ENCODE data around the gene EHMT1. TPM values are rescaled to one million over a fixed set of nuclear protein-coding genes. Genes with fewer than 3 reads are reported as not detected.

EHMT1 gene
- 100 to 1,000 TPM in 1 of 2 donors, 10 to 100 TPM in 1; 93.1 to 184 TPM for total RNA-seq

- Mint-ChIP-seq H3K36me3 (peaks cover 6% of the 10 kb centered on the region), H3K27me3 (no peaks in the 10 kb centered on the region), H3K9me3 (no peaks in the 10 kb centered on the region)
Measured at GRCh38 chr9:137618105-137619067, at the start of gene EHMT1. TSS of gene EHMT1 (plus strand) at chr9:137619005. CDS start at chr9:137619029, 24 bp downstream.

GRCh38 chr9:137569609-137570203 lies 49.1 kb upstream of the EHMT1 start:
- H3K27me3 Mint-ChIP-seq, result no peaks in the 10 kb centered on the region
- DNase-seq (ENCODE audit: low spot score) (no peak), ATAC-seq (no peak)
- peaks cover 9 to 18% of the 10 kb centered on the region in 2 donors for H3K4me1 Mint-ChIP-seq (ENCODE audit: low read depth in 2 of 2)
- H3K9me3 Mint-ChIP-seq, result no peaks in the 10 kb centered on the region
- H3K36me3 Mint-ChIP-seq, result peaks cover 18% of the 10 kb centered on the region
- no peak overlapping the region for H3K27ac Mint-ChIP-seq
- H3K4me3 Mint-ChIP-seq, result no peak overlapping the region

More at GRCh38 chr9:137618105-137619067, at the start of gene EHMT1:
- Mint-ChIP-seq H3K27ac (peak within 1 kb of the TSS; percentile 83 to 88), H3K4me3 (peak within 1 kb of the TSS; percentile 91), H3K4me1 (ENCODE audit: low read depth in 2 of 2) (peaks cover 31 to 34% of the 10 kb centered on the region in 2 donors)
- peak; percentile 94 to 95 for ATAC-seq
- peak; percentile 92 for DNase-seq (ENCODE audit: low spot score)

DNA sequence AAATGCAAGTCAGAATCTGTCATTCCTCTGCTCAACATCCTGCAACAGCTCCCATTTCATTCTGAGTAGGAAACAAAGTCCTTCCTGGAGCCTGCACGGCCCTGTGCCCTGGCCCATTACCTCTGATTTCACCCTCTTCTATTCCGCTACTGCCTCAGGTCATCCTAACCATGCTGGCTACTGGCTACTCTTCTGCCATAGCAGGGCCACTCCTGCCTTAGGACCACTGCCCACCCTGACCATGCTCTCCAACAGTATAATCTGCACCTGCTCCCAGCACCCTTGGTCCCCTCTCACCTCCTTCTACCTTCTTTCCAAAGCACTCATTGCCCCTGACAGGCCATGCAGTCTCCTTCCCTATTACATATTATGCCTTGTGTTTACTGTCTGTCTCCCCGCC lies 48.2 kb upstream of the EHMT1 start:
- Mint-ChIP-seq H3K27ac (no peak overlapping the region), H3K9me3 (no peaks in the 10 kb centered on the region), H3K36me3 (peaks cover 24% of the 10 kb centered on the region), H3K4me3 (no peak overlapping the region), H3K27me3 (no peaks in the 10 kb centered on the region), H3K4me1 (ENCODE audit: low read depth in 2 of 2) (peaks cover 16 to 27% of the 10 kb centered on the region in 2 donors)
- ATAC-seq (no peak), DNase-seq (ENCODE audit: low spot score) (no peak)

DNA sequence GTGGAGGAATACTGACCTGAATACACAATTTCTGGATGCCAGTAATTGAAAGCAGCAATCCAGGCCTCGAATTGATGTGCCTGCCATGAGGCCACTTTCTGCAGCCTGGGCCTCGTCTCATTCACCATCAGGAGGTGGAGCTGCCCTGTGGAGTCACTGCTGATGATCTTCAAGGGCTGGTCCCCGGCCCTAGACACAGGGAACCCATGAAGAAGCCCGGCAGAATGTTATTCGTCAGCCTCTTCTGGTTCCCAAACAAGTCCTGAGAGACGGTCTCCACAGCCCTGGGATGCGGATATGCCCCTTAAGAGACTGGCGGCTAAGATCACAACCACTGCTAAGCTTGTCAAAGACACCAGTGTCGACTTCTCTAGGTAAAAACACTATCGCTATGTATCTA lies 44.6 kb upstream of the EHMT1 start:
- peaks cover 35 to 38% of the 10 kb centered on the region in 2 donors for H3K4me1 Mint-ChIP-seq (ENCODE audit: low read depth in 2 of 2)
- DNase-seq (ENCODE audit: low spot score), result no peak
- H3K9me3 Mint-ChIP-seq, result no peaks in the 10 kb centered on the region
- no peak overlapping the region for H3K4me3 Mint-ChIP-seq
- ATAC-seq, result no peak
- no peaks in the 10 kb centered on the region for H3K27me3 Mint-ChIP-seq
- peaks cover 28% of the 10 kb centered on the region for H3K36me3 Mint-ChIP-seq
- H3K27ac Mint-ChIP-seq, result no peak overlapping the region

DNA sequence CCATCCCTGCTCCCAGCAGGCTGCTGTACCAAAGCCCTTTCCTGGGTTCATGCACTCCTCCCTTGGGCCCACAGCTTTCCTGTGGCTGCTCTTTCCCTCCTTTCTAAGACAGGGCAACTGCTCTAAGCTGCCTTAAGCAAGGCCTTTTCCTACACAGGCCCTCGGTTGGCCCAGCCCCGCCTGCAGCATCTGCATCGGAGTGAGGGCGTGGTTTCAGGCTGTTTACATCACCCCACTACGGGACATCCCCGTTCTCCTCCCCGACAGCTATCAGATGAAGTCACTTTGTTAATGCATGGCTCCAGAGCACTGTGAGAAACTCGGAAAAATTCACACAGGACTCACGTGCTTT lies 43.5 kb upstream of the EHMT1 start:
- H3K27ac Mint-ChIP-seq, result peak overlapping the region; percentile 9 to 75
- no peaks in the 10 kb centered on the region for H3K9me3 Mint-ChIP-seq
- DNase-seq (ENCODE audit: low spot score), result no peak
- no peaks in the 10 kb centered on the region for H3K27me3 Mint-ChIP-seq
- peaks cover 27% of the 10 kb centered on the region for H3K36me3 Mint-ChIP-seq
- H3K4me3 Mint-ChIP-seq, result no peak overlapping the region
- ATAC-seq, result no peak
- H3K4me1 Mint-ChIP-seq (ENCODE audit: low read depth in 2 of 2), result peaks cover 32 to 33% of the 10 kb centered on the region in 2 donors

- no peaks in the 10 kb centered on the region for H3K9me3 Mint-ChIP-seq
- ATAC-seq, result no peak
- H3K36me3 Mint-ChIP-seq, result peaks cover 22% of the 10 kb centered on the region
- peaks cover 27 to 28% of the 10 kb centered on the region in 2 donors for H3K4me1 Mint-ChIP-seq (ENCODE audit: low read depth in 2 of 2)
- H3K27ac Mint-ChIP-seq, result peak overlapping the region; percentile 9 to 75
- peak overlapping the region; percentile 66 for H3K4me3 Mint-ChIP-seq
- DNase-seq (ENCODE audit: low spot score), result no peak
- no peaks in the 10 kb centered on the region for H3K27me3 Mint-ChIP-seq
Measured at GRCh38 chr9:137575716-137576411, 42.9 kb upstream of the EHMT1 start.

DNA sequence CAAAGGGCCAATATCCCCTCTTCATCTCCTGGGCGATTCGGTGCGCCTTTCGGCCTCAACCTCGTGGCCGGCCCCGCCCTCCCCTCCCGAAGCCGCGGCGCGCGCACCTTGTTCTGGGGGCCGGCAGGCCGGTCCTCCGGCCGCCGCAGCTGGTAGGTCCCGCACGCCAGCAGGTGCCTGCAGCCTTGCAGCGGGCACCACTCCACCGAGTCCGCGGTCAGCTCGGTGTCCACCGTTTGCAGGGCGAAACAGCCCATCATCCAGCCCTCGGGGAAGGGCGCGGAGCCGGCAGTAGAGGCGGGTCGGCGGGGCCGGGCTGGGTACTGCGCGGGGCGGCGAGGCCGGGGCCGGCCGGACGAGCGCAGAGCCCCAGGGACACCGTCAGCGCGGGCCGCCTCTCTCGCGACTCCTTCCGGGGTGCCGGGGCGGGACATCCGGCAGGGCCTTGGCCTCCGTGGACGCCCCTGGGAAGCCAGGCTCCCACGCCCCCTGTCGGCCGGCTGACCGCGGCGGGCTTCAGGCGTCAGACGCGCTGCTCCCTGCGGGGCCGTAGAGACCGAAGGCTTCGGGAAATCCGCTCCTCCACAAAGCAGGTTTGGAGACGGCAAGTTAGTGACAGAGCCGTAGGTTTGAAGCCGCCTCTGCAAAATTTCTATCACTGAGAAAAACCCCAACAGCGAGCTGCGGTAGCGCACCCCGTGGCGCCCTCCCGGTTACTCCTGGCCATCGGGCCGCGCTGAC lies 40.1 kb upstream of the EHMT1 start, which contains the start of gene DPH7:
DPH7 (minus strand) TSS at position 408 of the 741 bp plus-strand sequence; CDS start at position 260, 148 bp downstream.
- Mint-ChIP-seq H3K36me3 (peaks cover 10% of the 10 kb centered on the region), H3K27me3 (no peaks in the 10 kb centered on the region), H3K4me3 (peak within 1 kb of the TSS; percentile 83), H3K4me1 (ENCODE audit: low read depth in 2 of 2) (peaks cover 27% of the 10 kb centered on the region in 2 donors), H3K9me3 (no peaks in the 10 kb centered on the region), H3K27ac (peak within 1 kb of the TSS in 1 of 2 donors; percentile 59)
- ATAC-seq, result peak; percentile 99
- DNase-seq (ENCODE audit: low spot score), result peak; percentile 98

- Mint-ChIP-seq H3K36me3 (peaks cover 10% of the 10 kb centered on the region), H3K27ac (peak overlapping the region in 1 of 2 donors; percentile 41), H3K9me3 (no peaks in the 10 kb centered on the region), H3K4me3 (peak overlapping the region; percentile 83), H3K4me1 (ENCODE audit: low read depth in 2 of 2) (peaks cover 27% of the 10 kb centered on the region in 2 donors), H3K27me3 (no peaks in the 10 kb centered on the region)
- ATAC-seq (no peak), DNase-seq (ENCODE audit: low spot score) (no peak)
Measured at GRCh38 chr9:137579259-137579604, 39.6 kb upstream of the EHMT1 start.

GRCh38 chr9:137580209-137580953 lies 38.4 kb upstream of the EHMT1 start:
- peaks cover 20 to 21% of the 10 kb centered on the region in 2 donors for H3K4me1 Mint-ChIP-seq (ENCODE audit: low read depth in 2 of 2)
- no peaks in the 10 kb centered on the region for H3K9me3 Mint-ChIP-seq
- H3K27ac Mint-ChIP-seq, result no peak overlapping the region
- H3K27me3 Mint-ChIP-seq, result no peaks in the 10 kb centered on the region
- peaks cover 5% of the 10 kb centered on the region for H3K36me3 Mint-ChIP-seq
- no peak overlapping the region for H3K4me3 Mint-ChIP-seq
- ATAC-seq (no peak), DNase-seq (ENCODE audit: low spot score) (no peak)

- Mint-ChIP-seq H3K4me1 (ENCODE audit: low read depth in 2 of 2) (peaks cover 15 to 16% of the 10 kb centered on the region in 2 donors), H3K27me3 (no peaks in the 10 kb centered on the region), H3K4me3 (no peak overlapping the region), H3K9me3 (no peaks in the 10 kb centered on the region), H3K36me3 (peaks cover under 1% of the 10 kb centered on the region), H3K27ac (no peak overlapping the region)
- DNase-seq (ENCODE audit: low spot score), result no peak
- ATAC-seq, result no peak
Measured at GRCh38 chr9:137580954-137581322, 37.9 kb upstream of the EHMT1 start.

DNA sequence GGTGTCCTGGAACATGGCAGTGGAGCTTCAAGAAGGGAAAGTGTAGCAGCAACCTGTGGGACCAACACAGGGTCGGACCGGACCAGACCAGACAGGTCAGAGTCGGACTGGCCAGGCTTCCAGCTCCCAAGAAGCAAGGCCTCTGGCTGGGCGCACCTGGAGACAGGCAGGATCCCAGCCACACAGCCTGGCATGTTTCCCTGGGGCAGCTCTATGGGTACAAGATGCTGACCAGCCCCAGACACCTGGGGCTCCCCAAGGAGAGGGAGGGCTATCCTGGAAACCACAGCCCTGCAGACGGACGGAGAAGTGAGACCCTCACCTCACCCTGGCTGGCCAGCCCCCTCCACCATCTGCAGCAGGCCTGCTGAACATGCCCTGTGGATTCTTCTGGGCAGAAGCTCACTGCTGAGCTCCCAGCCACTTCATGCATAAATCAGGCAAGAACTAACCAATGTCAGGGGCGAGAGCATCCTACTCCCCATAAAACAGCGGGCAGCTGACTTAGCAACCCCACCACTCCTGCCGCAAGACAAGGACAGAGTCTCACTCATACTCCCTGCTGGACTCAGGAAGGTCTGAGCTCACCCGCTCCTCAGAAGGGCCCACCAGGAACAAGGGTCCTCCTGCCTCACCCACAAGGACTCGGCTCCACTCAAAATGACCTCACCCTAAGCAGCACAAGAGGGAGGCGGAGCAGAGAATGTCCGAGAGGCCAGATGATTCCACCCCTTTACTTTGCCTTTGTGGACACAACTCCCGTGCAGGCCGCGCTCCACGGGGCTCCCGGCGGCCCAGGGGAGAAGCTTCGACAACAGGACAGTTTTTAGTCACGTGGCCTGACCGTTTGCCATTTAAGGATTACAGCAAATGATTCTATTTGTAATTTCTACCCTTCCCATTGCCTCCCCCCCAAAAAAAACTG lies 37.2 kb upstream of the EHMT1 start:
- ATAC-seq (no peak), DNase-seq (ENCODE audit: low spot score) (no peak)
- H3K4me3 Mint-ChIP-seq, result no peak overlapping the region
- no peaks in the 10 kb centered on the region for H3K27me3 Mint-ChIP-seq
- H3K9me3 Mint-ChIP-seq, result no peaks in the 10 kb centered on the region
- peaks cover 5% of the 10 kb centered on the region for H3K36me3 Mint-ChIP-seq
- peaks cover 10 to 14% of the 10 kb centered on the region in 2 donors for H3K4me1 Mint-ChIP-seq (ENCODE audit: low read depth in 2 of 2)
- no peak overlapping the region for H3K27ac Mint-ChIP-seq

GRCh38 chr9:137582286-137582860 lies 36.4 kb upstream of the EHMT1 start:
- Mint-ChIP-seq H3K9me3 (no peaks in the 10 kb centered on the region), H3K36me3 (peaks cover 5% of the 10 kb centered on the region), H3K27ac (no peak overlapping the region), H3K27me3 (no peaks in the 10 kb centered on the region), H3K4me3 (no peak overlapping the region), H3K4me1 (ENCODE audit: low read depth in 2 of 2) (peaks cover 6 to 10% of the 10 kb centered on the region in 2 donors)
- DNase-seq (ENCODE audit: low spot score) (no peak), ATAC-seq (no peak)
